OCI-LY1 (cell line): ENCODE data around the gene DRC3.

Experiments
- EZH2 ChIP-seq: fragments of 200-600 bp; sonication (generic), shearing (Covaris generic); IDR thresholded peaks from 2 replicates; pipeline ENCODE4 v1.8.0; 2017; ENCODE audit warnings: borderline replicate concordance, mixed run types, mild to moderate bottlenecking, antibody characterized with exemption, low read length, moderate library complexity, mixed read lengths
- TF ChIP-seq, protein P1 (sequence below): fragments of 200-600 bp; sonication (generic), shearing (Covaris generic); IDR thresholded peaks from 2 replicates; pipeline ENCODE4 v1.5.1; 2017; ENCODE audit warnings: mild to moderate bottlenecking, antibody characterized with exemption, low read length, moderate library complexity, mixed read lengths

DNA sequence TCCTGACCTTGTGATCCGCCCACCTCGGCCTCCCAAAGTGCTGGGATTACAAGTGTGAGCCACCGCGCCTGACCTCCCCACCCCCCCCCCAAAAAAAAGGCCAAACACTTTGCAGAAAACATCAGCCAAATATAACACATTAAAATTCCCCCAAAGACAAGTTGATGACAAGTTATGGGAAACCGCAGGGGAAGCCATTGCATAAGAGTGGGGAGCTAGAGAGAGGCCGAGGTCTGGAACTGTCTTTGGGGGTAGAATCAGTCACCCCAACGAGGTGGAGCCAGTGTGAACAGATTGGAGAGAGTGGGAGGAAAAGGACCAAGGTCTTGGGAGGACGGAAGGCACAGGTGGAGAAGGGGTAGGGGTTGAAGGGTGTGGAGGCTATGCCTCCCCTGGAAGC is 2.8 kb downstream of the DRC3 start:
- TF ChIP-seq, protein P1, sequence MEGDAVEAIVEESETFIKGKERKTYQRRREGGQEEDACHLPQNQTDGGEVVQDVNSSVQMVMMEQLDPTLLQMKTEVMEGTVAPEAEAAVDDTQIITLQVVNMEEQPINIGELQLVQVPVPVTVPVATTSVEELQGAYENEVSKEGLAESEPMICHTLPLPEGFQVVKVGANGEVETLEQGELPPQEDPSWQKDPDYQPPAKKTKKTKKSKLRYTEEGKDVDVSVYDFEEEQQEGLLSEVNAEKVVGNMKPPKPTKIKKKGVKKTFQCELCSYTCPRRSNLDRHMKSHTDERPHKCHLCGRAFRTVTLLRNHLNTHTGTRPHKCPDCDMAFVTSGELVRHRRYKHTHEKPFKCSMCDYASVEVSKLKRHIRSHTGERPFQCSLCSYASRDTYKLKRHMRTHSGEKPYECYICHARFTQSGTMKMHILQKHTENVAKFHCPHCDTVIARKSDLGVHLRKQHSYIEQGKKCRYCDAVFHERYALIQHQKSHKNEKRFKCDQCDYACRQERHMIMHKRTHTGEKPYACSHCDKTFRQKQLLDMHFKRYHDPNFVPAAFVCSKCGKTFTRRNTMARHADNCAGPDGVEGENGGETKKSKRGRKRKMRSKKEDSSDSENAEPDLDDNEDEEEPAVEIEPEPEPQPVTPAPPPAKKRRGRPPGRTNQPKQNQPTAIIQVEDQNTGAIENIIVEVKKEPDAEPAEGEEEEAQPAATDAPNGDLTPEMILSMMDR: no peak
- no peak for TF ChIP-seq EZH2
